Parathyroid adenoma (tissue), 2 donors: ENCODE data around the gene ESX1.

Experiments
- H2AFZ ChIP-seq: fragments of 300-600 bp; sonication (generic); one replicate; pipeline ENCODE4 v1.7.0; 2017; ENCODE audit warnings: antibody characterized with exemption, mild to moderate bottlenecking
- H3K27ac ChIP-seq: fragments of 300-600 bp; sonication (generic); one replicate; pipeline ENCODE4 v1.7.0; 2017
- H3K27me3 ChIP-seq: fragments of 300-600 bp; sonication (generic); one replicate; pipeline ENCODE4 v1.7.0; 2017; ENCODE audit warnings: low read length; ENCODE audit not compliant: control insufficient read depth, insufficient read depth
- H3K36me3 ChIP-seq: fragments of 300-600 bp; sonication (generic); one replicate; pipeline ENCODE4 v1.7.0; 2017; ENCODE audit warnings: low read length; ENCODE audit not compliant: control insufficient read depth, insufficient read depth
- H3K4me1 ChIP-seq: fragments of 300-600 bp; sonication (generic); one replicate; pipeline ENCODE4 v1.7.0; 2017; ENCODE audit warnings: control low read depth
- H3K4me2 ChIP-seq: fragments of 300-600 bp; sonication (generic); one replicate; pipeline ENCODE4 v1.7.0; 2017; ENCODE audit warnings: low read length
- H3K4me3 ChIP-seq: fragments of 300-600 bp; sonication (generic); one replicate; pipeline ENCODE4 v1.7.0; 2017; ENCODE audit warnings: low read depth, low read length
- H3K79me2 ChIP-seq: fragments of 300-600 bp; sonication (generic); one replicate; pipeline ENCODE4 v1.7.0; 2017; ENCODE audit warnings: control low read depth
- H3K9ac ChIP-seq: fragments of 300-600 bp; sonication (generic); one replicate; pipeline ENCODE4 v1.7.0; 2017; ENCODE audit warnings: mild to moderate bottlenecking
- H3K9me3 ChIP-seq: fragments of 300-600 bp; sonication (generic); one replicate; pipeline ENCODE4 v1.7.0; 2017; ENCODE audit warnings: low read length; ENCODE audit not compliant: control insufficient read depth
- TF ChIP-seq, protein P1 (sequence below): fragments of 300-600 bp; sonication (generic); IDR thresholded peaks from one replicate; pipeline ENCODE4 v1.7.0; 2017; ENCODE audit warnings: antibody characterized with exemption, mild to moderate bottlenecking
- donor health status: primary hyperparathyroidism.

ESX1 gene

DNA sequence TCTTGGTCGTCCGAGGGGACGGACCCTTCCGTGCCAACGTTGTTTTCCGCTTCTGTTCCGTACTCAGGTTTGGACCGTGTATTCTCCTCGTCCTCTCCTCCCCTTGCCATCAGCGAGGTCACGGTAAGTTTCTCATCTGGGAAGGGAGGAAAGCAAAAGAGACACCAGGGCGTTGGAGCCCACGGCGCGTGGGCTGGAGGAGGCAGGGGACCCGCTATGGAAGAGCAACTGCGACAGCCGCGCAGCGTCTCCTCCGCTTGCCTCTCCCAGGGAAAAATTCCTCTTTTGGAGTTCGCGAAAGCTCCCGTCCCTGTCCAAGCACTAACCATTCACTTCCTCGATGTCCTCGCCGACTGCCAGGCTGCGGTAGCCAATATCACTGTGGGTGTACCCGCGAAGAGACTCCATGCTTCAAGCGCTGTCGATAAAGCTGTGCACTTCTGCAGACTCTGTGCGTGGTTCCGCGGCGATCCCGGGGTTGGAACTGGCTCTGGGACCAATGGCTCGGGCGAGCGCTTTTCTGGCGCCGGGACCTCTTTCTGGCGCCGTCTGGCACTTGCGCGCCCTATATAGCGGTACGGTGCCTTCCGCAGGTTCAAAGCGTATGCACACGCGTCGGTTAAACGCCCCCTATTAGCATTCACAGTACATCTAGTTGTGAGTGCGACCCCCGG is at the start of gene ESX1:
ESX1 (minus strand) TSS at position 492 of the 674 bp plus-strand sequence; CDS start at position 408, 84 bp downstream.
- no peak within 1 kb of the TSS for H3K9ac ChIP-seq
- H3K9me3 ChIP-seq, result no peaks in the 10 kb centered on the region
- no peak within 1 kb of the TSS for H3K27ac ChIP-seq
- H3K4me3 ChIP-seq, result no peak within 1 kb of the TSS
- no peaks in the 10 kb centered on the region for H3K4me1 ChIP-seq
- H3K36me3 ChIP-seq, result no peaks in the 10 kb centered on the region
- peak within 1 kb of the TSS; percentile 11 for H2AFZ ChIP-seq
- H3K4me2 ChIP-seq, result peak within 1 kb of the TSS; percentile 35
- H3K27me3 ChIP-seq, result no peaks in the 10 kb centered on the region
- TF ChIP-seq, protein P1, sequence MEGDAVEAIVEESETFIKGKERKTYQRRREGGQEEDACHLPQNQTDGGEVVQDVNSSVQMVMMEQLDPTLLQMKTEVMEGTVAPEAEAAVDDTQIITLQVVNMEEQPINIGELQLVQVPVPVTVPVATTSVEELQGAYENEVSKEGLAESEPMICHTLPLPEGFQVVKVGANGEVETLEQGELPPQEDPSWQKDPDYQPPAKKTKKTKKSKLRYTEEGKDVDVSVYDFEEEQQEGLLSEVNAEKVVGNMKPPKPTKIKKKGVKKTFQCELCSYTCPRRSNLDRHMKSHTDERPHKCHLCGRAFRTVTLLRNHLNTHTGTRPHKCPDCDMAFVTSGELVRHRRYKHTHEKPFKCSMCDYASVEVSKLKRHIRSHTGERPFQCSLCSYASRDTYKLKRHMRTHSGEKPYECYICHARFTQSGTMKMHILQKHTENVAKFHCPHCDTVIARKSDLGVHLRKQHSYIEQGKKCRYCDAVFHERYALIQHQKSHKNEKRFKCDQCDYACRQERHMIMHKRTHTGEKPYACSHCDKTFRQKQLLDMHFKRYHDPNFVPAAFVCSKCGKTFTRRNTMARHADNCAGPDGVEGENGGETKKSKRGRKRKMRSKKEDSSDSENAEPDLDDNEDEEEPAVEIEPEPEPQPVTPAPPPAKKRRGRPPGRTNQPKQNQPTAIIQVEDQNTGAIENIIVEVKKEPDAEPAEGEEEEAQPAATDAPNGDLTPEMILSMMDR, result no peak
- H3K79me2 ChIP-seq, result no peaks in the 10 kb centered on the region

DNA sequence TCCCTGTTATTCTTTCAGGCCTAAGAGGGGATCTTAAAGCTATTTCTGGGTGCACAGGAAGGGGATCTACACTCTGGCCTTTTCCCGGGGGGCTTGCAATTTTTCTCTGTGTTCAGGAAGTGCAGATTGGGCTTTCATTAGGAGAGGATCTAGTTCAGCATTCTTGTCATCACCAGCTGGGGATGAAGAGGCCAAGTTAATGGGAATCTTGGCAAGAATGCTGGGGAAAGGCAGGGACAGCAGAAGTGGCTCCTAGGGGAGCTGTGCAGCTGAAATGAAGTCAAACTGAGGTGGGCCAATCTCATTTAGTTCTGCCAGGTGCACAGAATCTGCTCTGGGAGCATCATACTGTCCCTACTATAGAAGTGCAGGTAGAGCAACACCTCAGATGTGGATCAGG is 40.9 kb upstream of the ESX1 start:
- Histone ChIP-seq H3K4me2 (no peak overlapping the region), H3K4me3 (no peak overlapping the region), H2AFZ (no peak overlapping the region), H3K9me3 (no peaks in the 10 kb centered on the region), H3K27me3 (no peaks in the 10 kb centered on the region), H3K9ac (no peak overlapping the region), H3K27ac (no peak overlapping the region), H3K79me2 (no peaks in the 10 kb centered on the region), H3K4me1 (no peaks in the 10 kb centered on the region), H3K36me3 (no peaks in the 10 kb centered on the region)
- TF ChIP-seq, protein P1, result no peak

DNA sequence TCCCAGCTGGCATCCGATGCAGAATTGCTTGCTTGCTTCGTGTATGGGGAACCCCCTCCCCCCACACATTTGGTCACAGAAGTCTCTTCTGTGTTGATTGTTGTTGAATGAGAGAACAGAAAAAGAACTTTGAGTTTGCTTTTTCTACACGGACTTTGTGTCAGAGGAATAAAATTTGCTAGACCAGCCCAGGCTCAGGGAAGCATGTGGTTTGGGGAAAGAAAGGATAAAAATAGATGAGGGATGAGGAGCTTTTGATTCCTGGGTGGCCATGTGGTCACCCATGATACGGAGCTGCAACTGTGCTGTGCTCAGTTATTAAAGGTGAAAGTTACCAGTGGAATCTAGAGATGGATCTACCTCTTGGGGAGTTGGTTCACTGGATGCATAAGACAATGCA is 34.2 kb upstream of the ESX1 start:
- H3K9ac ChIP-seq, result no peak overlapping the region
- no peak overlapping the region for H3K27ac ChIP-seq
- H3K27me3 ChIP-seq, result no peaks in the 10 kb centered on the region
- no peak overlapping the region for H2AFZ ChIP-seq
- no peaks in the 10 kb centered on the region for H3K9me3 ChIP-seq
- TF ChIP-seq, protein P1, result no peak
- H3K4me3 ChIP-seq, result no peak overlapping the region
- H3K36me3 ChIP-seq, result no peaks in the 10 kb centered on the region
- H3K4me2 ChIP-seq, result no peak overlapping the region
- no peaks in the 10 kb centered on the region for H3K79me2 ChIP-seq
- H3K4me1 ChIP-seq, result no peaks in the 10 kb centered on the region

DNA sequence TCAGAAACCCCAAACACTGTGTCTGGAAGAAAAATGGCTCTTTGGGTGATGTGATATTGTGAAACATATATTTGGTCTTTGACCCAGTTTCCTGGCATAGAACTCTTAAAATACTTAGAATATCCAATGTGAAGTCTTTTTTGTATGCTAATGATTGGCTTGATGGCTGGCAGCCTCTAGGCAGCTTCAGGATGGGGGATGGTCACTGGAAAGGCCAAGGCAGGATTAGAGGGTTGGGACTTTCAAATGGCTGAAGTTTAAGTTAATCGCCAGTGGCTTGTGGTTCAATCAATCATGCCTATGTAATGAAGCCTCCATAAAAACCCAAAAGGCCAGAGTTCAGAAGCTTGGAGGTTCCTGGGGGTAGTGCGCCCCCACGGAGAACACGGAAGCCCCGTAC is 33.5 kb upstream of the ESX1 start:
- Histone ChIP-seq H3K27me3 (no peaks in the 10 kb centered on the region), H3K36me3 (no peaks in the 10 kb centered on the region), H3K4me1 (no peaks in the 10 kb centered on the region), H3K4me2 (no peak overlapping the region), H3K4me3 (no peak overlapping the region), H2AFZ (no peak overlapping the region), H3K9me3 (no peaks in the 10 kb centered on the region), H3K27ac (no peak overlapping the region), H3K79me2 (no peaks in the 10 kb centered on the region), H3K9ac (no peak overlapping the region)
- TF ChIP-seq, protein P1, result no peak

DNA sequence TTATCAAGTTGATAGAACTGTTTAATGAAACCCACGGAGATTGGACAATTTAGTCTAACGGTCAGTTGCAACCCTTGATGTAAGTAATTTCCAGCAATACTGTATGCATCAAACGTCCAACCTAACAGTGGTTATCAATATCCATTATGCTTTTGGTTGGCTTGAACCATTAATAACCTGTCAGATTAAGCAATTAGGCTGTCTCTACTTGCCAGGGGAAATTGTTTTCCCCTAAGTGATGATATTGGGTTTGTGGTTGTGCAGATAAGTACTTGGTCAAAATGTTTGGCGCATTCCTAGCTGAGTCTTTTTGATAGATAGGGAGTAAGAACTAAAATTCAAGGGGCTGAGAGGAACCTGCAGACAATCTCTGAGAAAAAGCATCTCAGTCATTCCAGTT is 30.5 kb upstream of the ESX1 start:
- Histone ChIP-seq H3K9ac (no peak overlapping the region), H3K27ac (no peak overlapping the region)

More for the DNA sequence above, 30.5 kb upstream of the ESX1 start:
- H2AFZ ChIP-seq, result no peak overlapping the region
- H3K4me2 ChIP-seq, result no peak overlapping the region
- H3K79me2 ChIP-seq, result no peaks in the 10 kb centered on the region
- no peak overlapping the region for H3K4me3 ChIP-seq
- no peaks in the 10 kb centered on the region for H3K4me1 ChIP-seq
- no peaks in the 10 kb centered on the region for H3K9me3 ChIP-seq
- TF ChIP-seq, protein P1, result no peak
- no peaks in the 10 kb centered on the region for H3K27me3 ChIP-seq
- H3K36me3 ChIP-seq, result no peaks in the 10 kb centered on the region
